PC-3 (cell line): ENCODE measurements around the gene PSMC5.
"Not testable (repeated sequence)": the region's sequence is repeated elsewhere in the genome, so short reads cannot be mapped to it uniquely, and the experiment has no call there.

Source experiments
- CTCF ChIP-seq: fragments of 300-600 bp; sonication (generic); conservative IDR thresholded peaks from 2 replicates; pipeline ENCODE4 v1.5.1; 2017; ENCODE audit warnings: antibody characterized with exemption, low read depth, mild to moderate bottlenecking, low read length
- EZH2 ChIP-seq: fragments of 300-600 bp; sonication (generic); IDR thresholded peaks from one replicate; pipeline ENCODE4 v1.6.1; 2017; ENCODE audit warnings: antibody characterized with exemption, mild to moderate bottlenecking, low read length; ENCODE audit not compliant: unreplicated experiment

GRCh38 chr17:63881337-63881736 lies 54.1 kb downstream of the PSMC5 start:
- 0 out of 2 replicates have a peak, but pooled peaks have one; percentile 13 for TF ChIP-seq CTCF
- not testable (repeated sequence) for TF ChIP-seq EZH2
